GM23338 (cell line): Measurements from ENCODE around the gene NOD1. TPM values are rescaled to one million over a fixed set of nuclear protein-coding genes. Genes with fewer than 3 reads are reported as not detected.

ENCODE experiments used
- ATAC-seq: fragments of 200-7000 bp; cut with Tn5 transposase; 3 replicates; pipeline ENCODE4 v1.9.1; 2020
- DNase-seq: peaks from one replicate; pipeline ENCODE4 v3.0.0-alpha.2; 2015; ENCODE audit warnings: low spot score
- H2AFZ ChIP-seq: fragments of 200-600 bp; sonication (generic); 2 replicates; pipeline ENCODE4 v1.8.0; 2016; ENCODE audit warnings: antibody characterized with exemption, mild to moderate bottlenecking, moderate library complexity
- H3F3A ChIP-seq: fragments of 200-600 bp; sonication (generic); replicated peaks from 2 replicates; pipeline ENCODE4 v1.8.0; 2017; ENCODE audit warnings: antibody characterized with exemption, mixed run types, low read depth
- H3K27ac ChIP-seq: fragments of 200-600 bp; sonication (generic); 2 replicates; pipeline ENCODE4 v1.6.1; 2016; ENCODE audit warnings: low read depth
- H3K27me3 ChIP-seq: fragments of 200-600 bp; sonication (generic); 2 replicates; pipeline ENCODE4 v1.8.0; 2016; ENCODE audit warnings: mild to moderate bottlenecking, mixed run types, moderate library complexity; ENCODE audit not compliant: insufficient read depth
- H3K36me3 ChIP-seq: fragments of 200-600 bp; sonication (generic); 2 replicates; pipeline ENCODE4 v1.8.0; 2016; ENCODE audit warnings: mild to moderate bottlenecking; ENCODE audit not compliant: insufficient read depth
- H3K4me1 ChIP-seq: fragments of 200-600 bp; sonication (generic); 2 replicates; pipeline ENCODE4 v1.8.0; 2016; ENCODE audit warnings: mild to moderate bottlenecking, moderate library complexity; ENCODE audit not compliant: insufficient read depth
- H3K4me2 ChIP-seq: fragments of 200-600 bp; sonication (generic); 2 replicates; pipeline ENCODE4 v1.7.1; 2017; ENCODE audit warnings: mixed run types
- H3K4me3 ChIP-seq: fragments of 200-600 bp; sonication (generic); 2 replicates; pipeline ENCODE4 v1.6.1; 2016; ENCODE audit warnings: mixed run types
- H3K79me2 ChIP-seq: fragments of 200-600 bp; sonication (generic); replicated peaks from 2 replicates; pipeline ENCODE4 v1.8.0; 2017; ENCODE audit warnings: mild to moderate bottlenecking; ENCODE audit not compliant: insufficient read depth
- H3K9me2 ChIP-seq: fragments of 200-600 bp; sonication (generic); 2 replicates; pipeline ENCODE4 v1.8.0; 2017; ENCODE audit not compliant: insufficient read depth
- H4K20me1 ChIP-seq: fragments of 200-600 bp; sonication (generic); replicated peaks from 2 replicates; pipeline ENCODE4 v1.8.0; 2017; ENCODE audit warnings: mild to moderate bottlenecking; ENCODE audit not compliant: insufficient read depth
- H3K27ac Mint-ChIP-seq: 2 replicates; pipeline ENCODE4 v1.8.0; 2020; ENCODE audit warnings: inconsistent platforms, mild to moderate bottlenecking, moderate library complexity, mixed read lengths
- H3K27me3 Mint-ChIP-seq: 3 replicates; pipeline ENCODE4 v1.8.0; 2022; ENCODE audit warnings: low read depth, mild to moderate bottlenecking, moderate library complexity, mixed read lengths, inconsistent platforms; ENCODE audit not compliant: insufficient read depth, poor library complexity
- H3K36me3 Mint-ChIP-seq: 3 replicates; pipeline ENCODE4 v1.8.0; 2021; ENCODE audit warnings: low read depth, mild to moderate bottlenecking, inconsistent platforms, moderate library complexity, mixed read lengths
- H3K4me1 Mint-ChIP-seq: 3 replicates; pipeline ENCODE4 v1.8.0; 2020; ENCODE audit warnings: mild to moderate bottlenecking, inconsistent platforms, mixed read lengths
- H3K4me3 Mint-ChIP-seq: 3 replicates; pipeline ENCODE4 v1.8.0; 2021; ENCODE audit warnings: moderate library complexity, mild to moderate bottlenecking, inconsistent platforms, mixed read lengths
- H3K9me3 Mint-ChIP-seq: 3 replicates; pipeline ENCODE4 v1.8.0; 2020; ENCODE audit warnings: moderate library complexity, mild to moderate bottlenecking, inconsistent platforms, mixed read lengths
- CREB1 ChIP-seq: fragments of 250-450 bp; sonication (Bioruptor Pico); IDR thresholded peaks from 2 replicates; pipeline ENCODE4 v1.5.0; 2020; ENCODE audit warnings: low read depth, mild to moderate bottlenecking, moderate library complexity
- JUNB ChIP-seq: IDR thresholded peaks from one replicate; pipeline ENCODE4 v1.6.1; 2016; ENCODE audit warnings: antibody characterized with exemption; ENCODE audit not compliant: unreplicated experiment
- NANOG ChIP-seq: IDR thresholded peaks from 2 replicates; pipeline ENCODE4 v1.6.1; 2016; ENCODE audit warnings: antibody characterized with exemption, borderline replicate concordance
- POLR2AphosphoS5 ChIP-seq: IDR thresholded peaks from 2 replicates; pipeline ENCODE4 v1.6.1; 2016; ENCODE audit warnings: antibody characterized with exemption, low read depth
- REST ChIP-seq: IDR thresholded peaks from one replicate; pipeline ENCODE4 v1.6.1; 2018; ENCODE audit warnings: antibody characterized with exemption; ENCODE audit not compliant: unreplicated experiment
- STAT1 ChIP-seq: IDR thresholded peaks from one replicate; pipeline ENCODE4 v1.6.1; 2016; ENCODE audit warnings: antibody characterized with exemption; ENCODE audit not compliant: unreplicated experiment
- ZNF114 ChIP-seq: fragments of 250-450 bp; sonication (Bioruptor Pico); IDR thresholded peaks from 2 replicates; pipeline ENCODE4 v1.5.0; 2020; ENCODE audit warnings: mild to moderate bottlenecking, moderate library complexity
- ZNF462 ChIP-seq: fragments of 250-450 bp; sonication (Bioruptor Pico); IDR thresholded peaks from 2 replicates; pipeline ENCODE4 v1.5.0; 2020; ENCODE audit warnings: mild to moderate bottlenecking, moderate library complexity
- polyA plus RNA-seq: library from polyadenylated mRNA; unstranded; fragments of >200 nt; fragmentation: Nextera tagmentation; extraction: Ambion mirVana; gene quantifications from 2 replicates; pipeline ENCODE4 v1.2.1, GENCODE V29; 2016
- total RNA-seq: library from RNA; depleted of rRNA; stranded (reverse); fragments of >200 nt; shearing (Covaris generic); gene quantifications from 2 replicates; pipeline ENCODE4 v1.2.3, GENCODE V29; 2014
- TF ChIP-seq, protein P1 (sequence below): IDR thresholded peaks from 2 replicates; pipeline ENCODE4 v1.6.1; 2016; ENCODE audit warnings: antibody characterized with exemption

Gene NOD1
- total and polyA plus RNA-seq, 2 experiments from 2014 or later = 2.1 to 7.3 TPM

- no peak overlapping the region for H3K4me2 ChIP-seq
- no peaks in the 10 kb centered on the region for H3K36me3 Mint-ChIP-seq
- H3K9me2 ChIP-seq = no peaks in the 10 kb centered on the region
- peaks cover 10% of the 10 kb centered on the region for H3K27me3 Mint-ChIP-seq
- H3K36me3 ChIP-seq = no peaks in the 10 kb centered on the region
- no peaks in the 10 kb centered on the region; the same call in 1 of the 2 replicates for H4K20me1 ChIP-seq
- TF ChIP-seq POLR2AphosphoS5 (no peak), REST (no peak), STAT1 (no peak), ZNF114 (CRISPR knock-in tag) (no peak), NANOG (no peak), CREB1 (no peak), ZNF462 (CRISPR knock-in tag) (no peak), JUNB (no peak)
- TF ChIP-seq, protein P1, sequence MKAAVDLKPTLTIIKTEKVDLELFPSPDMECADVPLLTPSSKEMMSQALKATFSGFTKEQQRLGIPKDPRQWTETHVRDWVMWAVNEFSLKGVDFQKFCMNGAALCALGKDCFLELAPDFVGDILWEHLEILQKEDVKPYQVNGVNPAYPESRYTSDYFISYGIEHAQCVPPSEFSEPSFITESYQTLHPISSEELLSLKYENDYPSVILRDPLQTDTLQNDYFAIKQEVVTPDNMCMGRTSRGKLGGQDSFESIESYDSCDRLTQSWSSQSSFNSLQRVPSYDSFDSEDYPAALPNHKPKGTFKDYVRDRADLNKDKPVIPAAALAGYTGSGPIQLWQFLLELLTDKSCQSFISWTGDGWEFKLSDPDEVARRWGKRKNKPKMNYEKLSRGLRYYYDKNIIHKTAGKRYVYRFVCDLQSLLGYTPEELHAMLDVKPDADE = no peak
- H3K9me3 Mint-ChIP-seq = no peaks in the 10 kb centered on the region
- peaks cover 9% of the 10 kb centered on the region for H3K4me1 Mint-ChIP-seq
- H3K27me3 ChIP-seq = peaks cover 11% of the 10 kb centered on the region; the same call in 1 of the 2 replicates
- no peak overlapping the region for H2AFZ ChIP-seq
- H3K4me3 Mint-ChIP-seq = no peak overlapping the region
- peaks cover 7% of the 10 kb centered on the region for H3K4me1 ChIP-seq
- ATAC-seq (no peak), DNase-seq (no peak)
- no peaks in the 10 kb centered on the region for H3F3A ChIP-seq
- H3K27ac Mint-ChIP-seq = no peak overlapping the region
- H3K27ac ChIP-seq = no peak overlapping the region
- H3K79me2 ChIP-seq = peaks cover 10% of the 10 kb centered on the region; the same call in 1 of the 2 replicates
- H3K4me3 ChIP-seq = no peak overlapping the region
These were observed 4.1 kb downstream of the NOD1 start for GRCh38 chr7:30474485-30474884.
